HepG2 (cell line): ENCODE data around the gene ZSCAN5C. TPM values are rescaled to one million over a fixed set of nuclear protein-coding genes. Genes with fewer than 3 reads are reported as not detected.
A peak's percentile ranks its signal among the peaks of the same experiment; 100 is the strongest.

Experiments
- AHR ChIP-seq: IDR thresholded peaks from 2 replicates; pipeline ENCODE4 v1.6.1; 2018; ENCODE audit warnings: missing genetic modification reagents, missing compliant biosample characterization
- HNF4G ChIP-seq, 2 experiments: sonication (generic) in 1 of 2; formaldehyde crosslinking in 1 of 2; IDR thresholded peaks; 2 replicates each; pipeline versions ENCODE4 v1.4.0 to v1.6.1; 2011 to 2020; ENCODE audit warnings: borderline replicate concordance in 2 of 2, low read depth in 2 of 2, mild to moderate bottlenecking in 2 of 2, low read length in 1 of 2, missing genetic modification reagents in 1 of 2, moderate library complexity in 1 of 2
- KDM2A ChIP-seq: sonication (generic); formaldehyde crosslinking; IDR thresholded peaks from 2 replicates; pipeline ENCODE4 v1.4.0; 2020; ENCODE audit warnings: low read depth, missing genetic modification reagents, borderline replicate concordance
- KLF6 ChIP-seq: IDR thresholded peaks from 2 replicates; pipeline ENCODE4 v1.8.0; 2016; ENCODE audit warnings: missing biosample characterization, missing genetic modification reagents
- MIER3 ChIP-seq: IDR thresholded peaks from 2 replicates; pipeline ENCODE4 v1.6.1; 2016; ENCODE audit warnings: missing compliant biosample characterization, borderline replicate concordance
- MYPOP ChIP-seq: sonication (generic); formaldehyde crosslinking; IDR thresholded peaks from 2 replicates; pipeline ENCODE4 v1.8.1; 2023; ENCODE audit warnings: mild to moderate bottlenecking, moderate library complexity, missing genetic modification reagents
- NFE2L2 ChIP-seq: fragments of 150-350 bp; IDR thresholded peaks from 2 replicates; pipeline ENCODE4 v1.6.1; 2014; ENCODE audit warnings: low read length
- NKX3-1 ChIP-seq: sonication (generic); formaldehyde crosslinking; IDR thresholded peaks from 2 replicates; pipeline ENCODE4 v1.5.0; 2020; ENCODE audit warnings: missing genetic modification reagents
- NPAS2 ChIP-seq: sonication (generic); formaldehyde crosslinking; IDR thresholded peaks from 2 replicates; pipeline ENCODE4 v1.8.0; 2022; ENCODE audit warnings: mild to moderate bottlenecking, missing genetic modification reagents, borderline replicate concordance
- SP5 ChIP-seq: IDR thresholded peaks from 2 replicates; pipeline ENCODE4 v1.6.1; 2016; ENCODE audit warnings: low read depth, borderline replicate concordance
- USF2 ChIP-seq, 2 experiments: sonication (generic) in 1 of 2; formaldehyde crosslinking in 1 of 2; IDR thresholded peaks; 2 replicates each; pipeline versions ENCODE4 v1.5.1 to v1.6.1; 2011 to 2020; ENCODE audit warnings: borderline replicate concordance in 1 of 2, low read depth in 1 of 2, low read length in 1 of 2, mild to moderate bottlenecking in 1 of 2, missing genetic modification reagents in 1 of 2, moderate library complexity in 1 of 2
- YEATS4 ChIP-seq: sonication (generic); formaldehyde crosslinking; IDR thresholded peaks from 2 replicates; pipeline ENCODE4 v1.4.0; 2020; ENCODE audit warnings: missing genetic modification reagents, borderline replicate concordance
- ZBED4 ChIP-seq: sonication (generic); formaldehyde crosslinking; IDR thresholded peaks from 2 replicates; pipeline ENCODE4 v1.4.0; 2020; ENCODE audit warnings: missing genetic modification reagents, borderline replicate concordance
- ZBTB39 ChIP-seq: sonication (generic); formaldehyde crosslinking; IDR thresholded peaks from 2 replicates; pipeline ENCODE4 v1.5.0; 2020; ENCODE audit warnings: missing genetic modification reagents
- ZFP82 ChIP-seq: sonication (generic); formaldehyde crosslinking; IDR thresholded peaks from 2 replicates; pipeline ENCODE4 v1.5.1; 2020; ENCODE audit warnings: mild to moderate bottlenecking, missing genetic modification reagents, borderline replicate concordance
- ZNF350 ChIP-seq: sonication (generic); formaldehyde crosslinking; IDR thresholded peaks from 2 replicates; pipeline ENCODE4 v1.4.0; 2020; ENCODE audit warnings: mild to moderate bottlenecking, low read depth, missing genetic modification reagents, borderline replicate concordance
- ZNF615 ChIP-seq: sonication (generic); formaldehyde crosslinking; IDR thresholded peaks from 2 replicates; pipeline ENCODE4 v1.5.0; 2020; ENCODE audit warnings: mild to moderate bottlenecking, missing genetic modification reagents, borderline replicate concordance
- ZZZ3 ChIP-seq: sonication (generic); formaldehyde crosslinking; IDR thresholded peaks from 2 replicates; pipeline ENCODE4 v1.4.0; 2020; ENCODE audit warnings: missing genetic modification reagents, mild to moderate bottlenecking, borderline replicate concordance
- polyA plus RNA-seq, 8 experiments: library from polyadenylated mRNA; depleted of rRNA in 3 of 8; stranded (reverse) in 7 of 8; unstranded in 1 of 8; fragments of >200 nt; fragmentation: Illumina TruSeq in 4 of 8; extraction: Trizol in 4 of 8; gene quantifications; 2 replicates each; pipeline versions ENCODE4 v1.2.1 to v1.2.3, GENCODE V29; 2011 to 2016; ENCODE audit warnings: low read depth in 4 of 8, missing spikeins in 1 of 8, mixed read lengths in 1 of 8; ENCODE audit not compliant: insufficient read depth in 1 of 8
- total RNA-seq, 5 experiments: library from RNA; depleted of rRNA; stranded (reverse); fragments of >200 nt; fragmentation: Illumina TruSeq; extraction: Trizol; gene quantifications; 2 replicates each; pipeline ENCODE4 v1.2.3, GENCODE V29; 2016; ENCODE audit warnings: low read depth in 1 of 5

Gene ZSCAN5C
- total and polyA plus RNA-seq, 2 of the 13 experiments (the other 11 are each of a cell fraction or from before 2014, with no cell fraction given): not detected

DNA sequence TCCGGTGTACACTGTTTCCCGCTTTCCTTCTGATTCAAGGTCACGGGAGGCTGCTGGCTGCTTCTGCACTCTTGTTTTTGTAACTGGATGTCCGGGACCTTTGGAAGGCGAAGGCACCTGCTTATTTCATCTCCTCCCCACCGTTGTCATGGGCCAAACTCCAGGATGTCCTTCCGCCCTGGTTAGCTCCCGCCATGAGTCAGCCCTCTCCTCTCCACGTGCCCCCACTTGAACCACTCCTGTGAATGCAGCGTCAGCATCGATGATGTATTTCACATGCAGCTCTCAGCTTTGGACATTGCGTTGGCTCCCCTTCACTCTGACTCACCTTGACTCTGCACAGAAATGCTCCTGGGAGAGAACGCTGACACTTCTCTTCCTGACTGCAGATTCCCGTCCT lies 31.8 kb upstream of the ZSCAN5C start (continued):
- TF ChIP-seq ZBED4: peak; percentile 62; the same call in 1 of the 2 replicates
- no peak for TF ChIP-seq ZNF615
- no peak for TF ChIP-seq NKX3-1 (CRISPR knock-in tag)
- no peak for TF ChIP-seq ZFP82
- 0 out of 2 replicates have a peak, but pooled peaks have one; percentile 34 for TF ChIP-seq KDM2A
- peak; percentile 42; the same call in 1 of the 2 replicates for TF ChIP-seq ZNF350 (CRISPR knock-in tag)
- TF ChIP-seq YEATS4 (CRISPR knock-in tag): peak; percentile 61; the same call in 1 of the 2 replicates
- TF ChIP-seq HNF4G (IDR thresholded peaks at IDR 0.05; ENCODE audit: borderline replicate concordance, low read depth, low read length): 0 out of 2 replicates have a peak, but pooled peaks have one; percentile 7
- no peak for TF ChIP-seq HNF4G (CRISPR knock-in tag; IDR thresholded peaks at IDR 0.05; ENCODE audit: borderline replicate concordance, low read depth)
- no peak for TF ChIP-seq NFE2L2
- no peak for TF ChIP-seq NPAS2
- peak; percentile 88; the same call in 1 of the 2 replicates for TF ChIP-seq MIER3 (CRISPR knock-in tag)
- TF ChIP-seq KLF6 (CRISPR knock-in tag): peak; percentile 36; the same call in 1 of the 2 replicates
- TF ChIP-seq USF2 (IDR thresholded peaks at IDR 0.05; ENCODE audit: low read depth, low read length): peak; percentile 92
- TF ChIP-seq USF2 (CRISPR knock-in tag; IDR thresholded peaks at IDR 0.05; ENCODE audit: borderline replicate concordance): peak; percentile 82
- 0 out of 2 replicates have a peak, but pooled peaks have one; percentile 26 for TF ChIP-seq SP5
- TF ChIP-seq ZZZ3: peak; percentile 45; the same call in 1 of the 2 replicates
- no peak for TF ChIP-seq AHR (CRISPR knock-in tag)
- no peak for TF ChIP-seq ZBTB39 (CRISPR knock-in tag)
- TF ChIP-seq MYPOP (CRISPR knock-in tag): 0 out of 2 replicates have a peak, but pooled peaks have one; percentile 64
